Calu3 (cell line): Measurements from ENCODE around the gene PAAF1. TPM values are rescaled to one million over a fixed set of nuclear protein-coding genes. Genes with fewer than 3 reads are reported as not detected.
"Not testable (repeated sequence)": the region's sequence is repeated elsewhere in the genome, so short reads cannot be mapped to it uniquely, and the experiment has no call there.

Experiments
- BruUV-seq: library from RNA; stranded (reverse); fragments of 400-500 nt; replicated peaks from 2 replicates; lab custom pipeline; 2021; lab: Mats Ljungman, UMichigan
- CTCF ChIA-PET: fragments of 300-600 bp; sonication (Branson Sonifier 250); formaldehyde crosslinking; loops from one replicate; lab custom pipeline; 2022; ENCODE audit warnings: antibody characterized with exemption; lab: Charles Lee
- DNase-seq: peaks from one replicate; pipeline ENCODE4 v3.0.0; 2022
- H3K27ac Mint-ChIP-seq: one replicate; pipeline ENCODE4 v1.8.0; 2022; ENCODE audit warnings: mixed read lengths; ENCODE audit not compliant: unreplicated experiment
- H3K27me3 Mint-ChIP-seq: one replicate; pipeline ENCODE4 v1.8.0; 2022; ENCODE audit warnings: mixed read lengths; ENCODE audit not compliant: unreplicated experiment
- H3K36me3 Mint-ChIP-seq: one replicate; pipeline ENCODE4 v1.8.0; 2022; ENCODE audit warnings: mild to moderate bottlenecking, moderate library complexity, mixed read lengths; ENCODE audit not compliant: insufficient read depth, unreplicated experiment
- H3K4me1 Mint-ChIP-seq: one replicate; pipeline ENCODE4 v1.8.0; 2022; ENCODE audit warnings: mild to moderate bottlenecking, low read depth, mixed read lengths; ENCODE audit not compliant: unreplicated experiment
- H3K4me3 Mint-ChIP-seq: one replicate; pipeline ENCODE4 v1.8.0; 2022; ENCODE audit warnings: mild to moderate bottlenecking, low read depth, moderate library complexity, mixed read lengths; ENCODE audit not compliant: unreplicated experiment
- H3K9me3 Mint-ChIP-seq: one replicate; pipeline ENCODE4 v1.8.0; 2022; ENCODE audit warnings: low read depth, mixed read lengths; ENCODE audit not compliant: unreplicated experiment
- CTCF ChIP-seq: fragments of 200-600 bp; IDR thresholded peaks from one replicate; pipeline ENCODE4 v1.8.0; 2022; ENCODE audit warnings: antibody characterized with exemption; ENCODE audit not compliant: unreplicated experiment
- intact Hi-C: fragments of 100-400 bp; cut with micrococcal nuclease; formaldehyde crosslinking; loops from one replicate; pipeline ENCODE4 v1.10.0; 2022; ENCODE audit not compliant: unreplicated experiment
- total RNA-seq: library from RNA; stranded (reverse); gene quantifications from 2 replicates; pipeline ENCODE4 v1.2.3, GENCODE V29; 2022

Gene PAAF1
- total RNA-seq, 1 experiment from 2014 or later, result 23.0 TPM

- intact Hi-C loops, result no loop called here
- BruUV-seq, result no TSS peak
- no peak for TF ChIP-seq CTCF
- Mint-ChIP-seq H3K27me3 (no peaks in the 10 kb centered on the region), H3K4me3 (no peak overlapping the region), H3K36me3 (peaks cover 52% of the 10 kb centered on the region), H3K27ac (peak overlapping the region; percentile 22), H3K4me1 (peaks cover 15% of the 10 kb centered on the region), H3K9me3 (no peaks in the 10 kb centered on the region)
- DNase-seq, result no peak
- CTCF ChIA-PET, result no interaction called here
Observed at GRCh38 chr11:73872749-73873357, 3.9 kb upstream of the PAAF1 start.

GRCh38 chr11:73875380-73875779, 1.4 kb upstream of the PAAF1 start:
- no peaks in the 10 kb centered on the region for H3K27me3 Mint-ChIP-seq
- H3K36me3 Mint-ChIP-seq, result peaks cover 50% of the 10 kb centered on the region
- BruUV-seq, result no TSS peak
- peak overlapping the region; percentile 92 for H3K4me3 Mint-ChIP-seq
- H3K4me1 Mint-ChIP-seq, result peaks cover 21% of the 10 kb centered on the region
- H3K9me3 Mint-ChIP-seq, result no peaks in the 10 kb centered on the region
- no peak for TF ChIP-seq CTCF
- DNase-seq, result no peak
- CTCF ChIA-PET, result interaction anchor here (0.7 kb wide), 1 partner anchor 270 kb away, joined by 5 read pairs; no protein-coding TSS in a partner anchor
- intact Hi-C loops, result no loop called here
- H3K27ac Mint-ChIP-seq, result peak overlapping the region; percentile 93

- peak overlapping the region; percentile 92 for H3K4me3 Mint-ChIP-seq
- CTCF ChIA-PET, result no interaction called here
- peak overlapping the region; percentile 93 for H3K27ac Mint-ChIP-seq
- H3K27me3 Mint-ChIP-seq, result no peaks in the 10 kb centered on the region
- BruUV-seq, result TSS peak; percentile 77
- no peak for TF ChIP-seq CTCF
- H3K9me3 Mint-ChIP-seq, result no peaks in the 10 kb centered on the region
- H3K36me3 Mint-ChIP-seq, result peaks cover 47% of the 10 kb centered on the region
- peaks cover 21% of the 10 kb centered on the region for H3K4me1 Mint-ChIP-seq
- intact Hi-C loops, result no loop called here
- peak; percentile 5 for DNase-seq
Observed at GRCh38 chr11:73875840-73876239, 959 bp upstream of the PAAF1 start.

GRCh38 chr11:73878771-73879170, 2.0 kb downstream of the PAAF1 start:
- no TSS peak for BruUV-seq
- H3K27me3 Mint-ChIP-seq, result no peaks in the 10 kb centered on the region
- no peak overlapping the region for H3K4me3 Mint-ChIP-seq
- H3K4me1 Mint-ChIP-seq, result peaks cover 21% of the 10 kb centered on the region
- DNase-seq, result no peak
- H3K9me3 Mint-ChIP-seq, result no peaks in the 10 kb centered on the region
- H3K27ac Mint-ChIP-seq, result no peak overlapping the region
- CTCF ChIA-PET, result interaction anchor here (1.0 kb wide), 1 partner anchor 16 kb away, joined by 3 read pairs; no protein-coding TSS in a partner anchor
- peaks cover 34% of the 10 kb centered on the region for H3K36me3 Mint-ChIP-seq
- TF ChIP-seq CTCF, result no peak
- intact Hi-C loops, result no loop called here

GRCh38 chr11:73880449-73880848, 3.6 kb downstream of the PAAF1 start:
- BruUV-seq, H3K9me3 Mint-ChIP-seq, H3K27ac Mint-ChIP-seq, CTCF ChIA-PET, intact Hi-C loops, H3K27me3 Mint-ChIP-seq, DNase-seq, H3K4me3 Mint-ChIP-seq: not testable (repeated sequence)
- H3K4me1 Mint-ChIP-seq, result peaks cover 10% of the 10 kb centered on the region
- peaks cover 26% of the 10 kb centered on the region for H3K36me3 Mint-ChIP-seq
